BJ (cell line): ENCODE measurements around the gene ATP5F1E. TPM values are rescaled to one million over a fixed set of nuclear protein-coding genes. Genes with fewer than 3 reads are reported as not detected.

Experiments used
- CTCF ChIA-PET: fragments of 350-600 bp; formaldehyde crosslinking; extraction: SDS; loops from one replicate; lab custom pipeline; 2021; ENCODE audit warnings: antibody characterized with exemption, inconsistent platforms; lab: Yijun Ruan, JAX
- POLR2A ChIA-PET: fragments of 300-600 bp; sonication (Branson Sonifier 250); formaldehyde crosslinking; extraction: SDS; loops from one replicate; lab custom pipeline; 2021; ENCODE audit warnings: antibody characterized with exemption; lab: Charles Lee
- DNase-seq: peaks from one replicate; pipeline ENCODE4 v3.0.0-alpha.2; 2011; ENCODE audit warnings: low read depth
- H3K27me3 ChIP-seq: 2 replicates; pipeline ENCODE4 v1.6.0; 2011; ENCODE audit warnings: low read length; ENCODE audit not compliant: control insufficient read depth, insufficient read depth
- H3K36me3 ChIP-seq: 2 replicates; pipeline ENCODE4 v1.5.1; 2011; ENCODE audit warnings: low read length; ENCODE audit not compliant: control insufficient read depth, insufficient read depth
- H3K4me3 ChIP-seq: 2 replicates; pipeline ENCODE4 v1.5.1; 2011; ENCODE audit warnings: low read depth, mild to moderate bottlenecking, control low read depth, low read length
- polyA plus RNA-seq: library from polyadenylated mRNA; depleted of rRNA; stranded (reverse); fragments of >200 nt; gene quantifications from 2 replicates; pipeline ENCODE4 v1.2.3, GENCODE V29; 2011
- TF ChIP-seq, protein P1 (sequence below): IDR thresholded peaks from 2 replicates; pipeline ENCODE4 v1.5.1; 2011; ENCODE audit warnings: low read depth, mild to moderate bottlenecking, control low read depth, inconsistent platforms, low read length, moderate library complexity; ENCODE audit not compliant: insufficient read depth

Gene ATP5F1E
- polyA plus RNA-seq, 1 experiment: 54.5 TPM

GRCh38 chr20:59010321-59010994, 21.7 kb downstream of the ATP5F1E start:
- TF ChIP-seq, protein P1, sequence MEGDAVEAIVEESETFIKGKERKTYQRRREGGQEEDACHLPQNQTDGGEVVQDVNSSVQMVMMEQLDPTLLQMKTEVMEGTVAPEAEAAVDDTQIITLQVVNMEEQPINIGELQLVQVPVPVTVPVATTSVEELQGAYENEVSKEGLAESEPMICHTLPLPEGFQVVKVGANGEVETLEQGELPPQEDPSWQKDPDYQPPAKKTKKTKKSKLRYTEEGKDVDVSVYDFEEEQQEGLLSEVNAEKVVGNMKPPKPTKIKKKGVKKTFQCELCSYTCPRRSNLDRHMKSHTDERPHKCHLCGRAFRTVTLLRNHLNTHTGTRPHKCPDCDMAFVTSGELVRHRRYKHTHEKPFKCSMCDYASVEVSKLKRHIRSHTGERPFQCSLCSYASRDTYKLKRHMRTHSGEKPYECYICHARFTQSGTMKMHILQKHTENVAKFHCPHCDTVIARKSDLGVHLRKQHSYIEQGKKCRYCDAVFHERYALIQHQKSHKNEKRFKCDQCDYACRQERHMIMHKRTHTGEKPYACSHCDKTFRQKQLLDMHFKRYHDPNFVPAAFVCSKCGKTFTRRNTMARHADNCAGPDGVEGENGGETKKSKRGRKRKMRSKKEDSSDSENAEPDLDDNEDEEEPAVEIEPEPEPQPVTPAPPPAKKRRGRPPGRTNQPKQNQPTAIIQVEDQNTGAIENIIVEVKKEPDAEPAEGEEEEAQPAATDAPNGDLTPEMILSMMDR: no peak

GRCh38 chr20:59008715-59009336, 23.3 kb downstream of the ATP5F1E start:
- no peak for DNase-seq

More at GRCh38 chr20:59010321-59010994, 21.7 kb downstream of the ATP5F1E start:
- Histone ChIP-seq H3K4me3 (no peak overlapping the region), H3K27me3 (no peaks in the 10 kb centered on the region), H3K36me3 (no peaks in the 10 kb centered on the region)
- POLR2A ChIA-PET: no interaction called here
- CTCF ChIA-PET: interaction anchor here (0.9 to 1.1 kb wide), 3 partner anchors 13 to 25 kb away, joined by 3 read pairs; no protein-coding TSS in a partner anchor
- no peak for DNase-seq

GRCh38 chr20:59007665-59008511, 24.2 kb downstream of the ATP5F1E start:
- peak overlapping the region; percentile 86 for H3K4me3 ChIP-seq
- ChIA-PET CTCF (no interaction called here), POLR2A (no interaction called here)
- no peak for DNase-seq
- peaks cover 5% of the 10 kb centered on the region for H3K36me3 ChIP-seq
- no peaks in the 10 kb centered on the region for H3K27me3 ChIP-seq
- TF ChIP-seq, protein P1: no peak

More at GRCh38 chr20:59008715-59009336, 23.3 kb downstream of the ATP5F1E start:
- ChIA-PET POLR2A (no interaction called here), CTCF (interaction anchor here (0.8 kb wide), 1 partner anchor 18 kb away, joined by 3 read pairs; no protein-coding TSS in a partner anchor)
- no peaks in the 10 kb centered on the region for H3K27me3 ChIP-seq
- peaks cover 3% of the 10 kb centered on the region for H3K36me3 ChIP-seq
- TF ChIP-seq, protein P1: no peak
- no peak overlapping the region for H3K4me3 ChIP-seq

GRCh38 chr20:59006864-59007664, 25.1 kb downstream of the ATP5F1E start, which contains the start of gene CTSZ:
Gene CTSZ (minus strand): TSS chr20:59007254. CDS start chr20:59007128, 126 bp downstream.
- CTCF ChIA-PET: no interaction called here
- H3K4me3 ChIP-seq: peak within 1 kb of the TSS; percentile 86

More at GRCh38 chr20:59006864-59007664, 25.1 kb downstream of the ATP5F1E start, which contains the start of gene CTSZ:
- DNase-seq: no peak
- no peaks in the 10 kb centered on the region for H3K27me3 ChIP-seq
- H3K36me3 ChIP-seq: peaks cover 11% of the 10 kb centered on the region
- POLR2A ChIA-PET: no interaction called here
- TF ChIP-seq, protein P1: no peak
